NCI-H1092 treated with DMSO at 0.1 percent for 48 hours (cell line): ENCODE data around the gene IQGAP1.
A peak's percentile ranks its signal among the peaks of the same experiment; 100 is the strongest.

Experiments used
- DNase-seq: peaks from one replicate; lab custom pipeline; 2025; lab: John Stamatoyannopoulos, UW

IQGAP1 gene

GRCh38 chr15:90367576-90367975, 20.5 kb upstream of the IQGAP1 start:
- DNase-seq, result no peak

GRCh38 chr15:90375071-90375470, 13.0 kb upstream of the IQGAP1 start:
- DNase-seq, result no peak

GRCh38 chr15:90376789-90377188, 11.3 kb upstream of the IQGAP1 start:
- no peak for DNase-seq

GRCh38 chr15:90379263-90379662, 8.8 kb upstream of the IQGAP1 start:
- no peak for DNase-seq

GRCh38 chr15:90381515-90381914, 6.5 kb upstream of the IQGAP1 start:
- DNase-seq, result no peak

- DNase-seq, result no peak
These were observed 5.7 kb upstream of the IQGAP1 start for GRCh38 chr15:90382320-90382719.

- no peak for DNase-seq
These were observed 1.8 kb upstream of the IQGAP1 start for GRCh38 chr15:90386221-90386620.

- DNase-seq, result no peak
These were observed 679 bp downstream of the IQGAP1 start for GRCh38 chr15:90388462-90389380.

- no peak for DNase-seq
These were observed 1.5 kb downstream of the IQGAP1 start for GRCh38 chr15:90389513-90389912.

GRCh38 chr15:90393040-90393439, 5.0 kb downstream of the IQGAP1 start:
- no peak for DNase-seq

- DNase-seq, result no peak
These were observed 6.0 kb downstream of the IQGAP1 start for GRCh38 chr15:90394074-90394473.

- no peak for DNase-seq
These were observed 6.9 kb downstream of the IQGAP1 start for GRCh38 chr15:90394748-90395442.

GRCh38 chr15:90396321-90396720, 8.3 kb downstream of the IQGAP1 start:
- no peak for DNase-seq

- DNase-seq, result no peak
These were observed 12.1 kb downstream of the IQGAP1 start for GRCh38 chr15:90400005-90400758.

GRCh38 chr15:90400759-90401314, 12.8 kb downstream of the IQGAP1 start:
- DNase-seq, result peak; percentile 77

- DNase-seq, result no peak
These were observed 13.5 kb downstream of the IQGAP1 start for GRCh38 chr15:90401495-90401894.

GRCh38 chr15:90402223-90402622, 14.2 kb downstream of the IQGAP1 start:
- DNase-seq, result peak; percentile 41

- no peak for DNase-seq
These were observed 14.7 kb downstream of the IQGAP1 start for GRCh38 chr15:90402767-90403166.

- DNase-seq, result no peak
These were observed 17.1 kb downstream of the IQGAP1 start for GRCh38 chr15:90405055-90405607.

GRCh38 chr15:90407336-90407735, 19.3 kb downstream of the IQGAP1 start:
- DNase-seq, result no peak

GRCh38 chr15:90407871-90408317, 19.9 kb downstream of the IQGAP1 start:
- DNase-seq, result no peak

GRCh38 chr15:90408657-90409056, 20.6 kb downstream of the IQGAP1 start:
- no peak for DNase-seq
